ENCODE data around the gene CAMTA1. TPM values are rescaled to one million over a fixed set of nuclear protein-coding genes. Genes with fewer than 3 reads are reported as not detected.

Gene CAMTA1
- total RNA-seq, 2 donors from 2014 or later: 105 to 113 TPM

- DNase-seq (ENCODE audit: low spot score) (no peak), ATAC-seq (ENCODE audit: insufficient number of reproducible peaks, low FRiP score, low read depth) (no peak)
- no peak overlapping the region for H3K27ac ChIP-seq
- H3K4me3 ChIP-seq: no peak overlapping the region
- TF ChIP-seq CTCF (IDR thresholded peaks at IDR 0.05): no peak
- no peaks in the 10 kb centered on the region for H3K9me3 ChIP-seq
- H3K4me1 ChIP-seq (ENCODE audit: control insufficient read depth in 1 of 2, low read depth in 2 of 2): peaks cover 0 to 6% of the 10 kb centered on the region in 2 donors
- H3K36me3 ChIP-seq: no peaks in the 10 kb centered on the region
- no peaks in the 10 kb centered on the region for H3K27me3 ChIP-seq (replicated peaks; ENCODE audit: insufficient read depth)
Measured at GRCh38 chr1:7678491-7679158, 893.4 kb downstream of the CAMTA1 start.

GRCh38 chr1:7679159-7679872, 894.1 kb downstream of the CAMTA1 start:
- Histone ChIP-seq H3K27ac (no peak overlapping the region), H3K27me3 (replicated peaks; ENCODE audit: insufficient read depth) (no peaks in the 10 kb centered on the region), H3K9me3 (no peaks in the 10 kb centered on the region), H3K4me3 (peak overlapping the region; percentile 82), H3K4me1 (ENCODE audit: control insufficient read depth in 1 of 2, low read depth in 2 of 2) (peaks cover 0 to 6% of the 10 kb centered on the region in 2 donors), H3K36me3 (no peaks in the 10 kb centered on the region)
- TF ChIP-seq CTCF (IDR thresholded peaks at IDR 0.05): no peak
- DNase-seq (ENCODE audit: low spot score): no peak
- ATAC-seq (ENCODE audit: insufficient number of reproducible peaks, low FRiP score, low read depth): no peak

- no peak for ATAC-seq (ENCODE audit: insufficient number of reproducible peaks, low FRiP score, low read depth)
- no peak for DNase-seq (ENCODE audit: low spot score)
- H3K9me3 ChIP-seq: no peaks in the 10 kb centered on the region
Measured at GRCh38 chr1:7679873-7680206, 894.6 kb downstream of the CAMTA1 start.

GRCh38 chr1:7680207-7680954, 895.1 kb downstream of the CAMTA1 start:
- Histone ChIP-seq H3K4me1 (ENCODE audit: control insufficient read depth in 1 of 2, low read depth in 2 of 2) (peaks cover 0 to 6% of the 10 kb centered on the region in 2 donors), H3K4me3 (peak overlapping the region; percentile 82), H3K36me3 (no peaks in the 10 kb centered on the region), H3K9me3 (no peaks in the 10 kb centered on the region), H3K27me3 (replicated peaks; ENCODE audit: insufficient read depth) (no peaks in the 10 kb centered on the region), H3K27ac (no peak overlapping the region)
- TF ChIP-seq CTCF (IDR thresholded peaks at IDR 0.05): no peak
- no peak for ATAC-seq (ENCODE audit: insufficient number of reproducible peaks, low FRiP score, low read depth)
- DNase-seq (ENCODE audit: low spot score): no peak

More at GRCh38 chr1:7679873-7680206, 894.6 kb downstream of the CAMTA1 start:
- no peak overlapping the region for H3K27ac ChIP-seq
- no peaks in the 10 kb centered on the region for H3K36me3 ChIP-seq
- peaks cover 0 to 6% of the 10 kb centered on the region in 2 donors for H3K4me1 ChIP-seq (ENCODE audit: control insufficient read depth in 1 of 2, low read depth in 2 of 2)
- peak overlapping the region; percentile 82 for H3K4me3 ChIP-seq
- H3K27me3 ChIP-seq (replicated peaks; ENCODE audit: insufficient read depth): no peaks in the 10 kb centered on the region
- no peak for TF ChIP-seq CTCF (IDR thresholded peaks at IDR 0.05)

- peak overlapping the region; percentile 82 for H3K4me3 ChIP-seq
- no peak overlapping the region for H3K27ac ChIP-seq
- DNase-seq (ENCODE audit: low spot score): no peak
- H3K27me3 ChIP-seq (replicated peaks; ENCODE audit: insufficient read depth): no peaks in the 10 kb centered on the region
- H3K4me1 ChIP-seq (ENCODE audit: control insufficient read depth in 1 of 2, low read depth in 2 of 2): peaks cover 0 to 6% of the 10 kb centered on the region in 2 donors
- TF ChIP-seq CTCF (IDR thresholded peaks at IDR 0.05): no peak
- no peak for ATAC-seq (ENCODE audit: insufficient number of reproducible peaks, low FRiP score, low read depth)
- no peaks in the 10 kb centered on the region for H3K9me3 ChIP-seq
- no peaks in the 10 kb centered on the region for H3K36me3 ChIP-seq
Measured at GRCh38 chr1:7680955-7681268, 895.7 kb downstream of the CAMTA1 start.
